Memory B cell (primary cell): ENCODE data around the gene TPH2.

Experiments
- ATAC-seq: fragments of 150-1000 bp; cut with Tn5 transposase; 2 replicates; pipeline ENCODE4 v1.10.0; 2021; ENCODE audit warnings: low read depth, mild to moderate bottlenecking, moderate library complexity
- DNase-seq, 2 donors: peaks; one replicate each; pipeline ENCODE4 v3.0.0; 2022; ENCODE audit warnings: low spot score in 2 of 2
- H3K27ac Mint-ChIP-seq: one replicate; pipeline ENCODE4 v1.8.0; 2022; ENCODE audit warnings: mild to moderate bottlenecking, moderate library complexity, mixed read lengths
- H3K27me3 Mint-ChIP-seq: one replicate; pipeline ENCODE4 v1.8.0; 2022; ENCODE audit warnings: mixed read lengths
- H3K36me3 Mint-ChIP-seq: one replicate; pipeline ENCODE4 v1.8.0; 2022; ENCODE audit warnings: mild to moderate bottlenecking, mixed read lengths
- H3K4me1 Mint-ChIP-seq: one replicate; pipeline ENCODE4 v1.8.0; 2022; ENCODE audit warnings: mixed read lengths
- H3K4me3 Mint-ChIP-seq: one replicate; pipeline ENCODE4 v1.8.0; 2022; ENCODE audit warnings: mild to moderate bottlenecking, moderate library complexity, mixed read lengths
- H3K9me3 Mint-ChIP-seq: one replicate; pipeline ENCODE4 v1.8.0; 2022; ENCODE audit warnings: mixed read lengths

Gene TPH2

GRCh38 chr12:71981149-71981548 lies 42.5 kb downstream of the TPH2 start:
- no peak overlapping the region for H3K4me3 Mint-ChIP-seq
- H3K27ac Mint-ChIP-seq, result no peak overlapping the region
- DNase-seq (no peak), ATAC-seq (no peak)
- no peaks in the 10 kb centered on the region for H3K9me3 Mint-ChIP-seq
- no peaks in the 10 kb centered on the region for H3K36me3 Mint-ChIP-seq
- H3K4me1 Mint-ChIP-seq, result no peaks in the 10 kb centered on the region
- H3K27me3 Mint-ChIP-seq, result peaks cover 9% of the 10 kb centered on the region

GRCh38 chr12:71994715-71995114 lies 56.1 kb downstream of the TPH2 start:
- no peaks in the 10 kb centered on the region for H3K4me1 Mint-ChIP-seq
- ATAC-seq, result no peak
- no peak overlapping the region for H3K4me3 Mint-ChIP-seq

DNA sequence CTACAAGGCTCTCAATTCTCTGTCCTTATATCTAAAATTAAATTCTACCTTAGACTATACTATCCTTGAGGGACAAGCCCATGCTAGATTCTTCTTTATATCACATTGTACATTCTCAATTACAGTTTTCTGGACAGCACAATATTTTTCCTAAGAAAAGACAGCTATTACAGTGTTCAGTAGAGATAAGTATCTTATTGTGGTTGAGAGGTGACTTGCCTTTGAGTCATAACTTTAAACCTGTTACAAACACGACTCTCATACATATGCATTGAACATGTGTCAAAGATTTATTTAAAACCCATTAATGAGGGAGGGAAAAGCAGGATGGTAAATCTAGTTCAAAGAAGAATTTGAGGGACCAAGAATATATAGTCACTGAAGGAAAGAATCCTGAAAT lies 61.1 kb downstream of the TPH2 start:
- Mint-ChIP-seq H3K4me1 (no peaks in the 10 kb centered on the region), H3K27me3 (peaks cover 4% of the 10 kb centered on the region), H3K27ac (no peak overlapping the region), H3K4me3 (no peak overlapping the region), H3K36me3 (no peaks in the 10 kb centered on the region), H3K9me3 (no peaks in the 10 kb centered on the region)
- DNase-seq (no peak), ATAC-seq (no peak)

More at GRCh38 chr12:71994715-71995114, 56.1 kb downstream of the TPH2 start:
- no peaks in the 10 kb centered on the region for H3K36me3 Mint-ChIP-seq
- H3K27me3 Mint-ChIP-seq, result peaks cover 9% of the 10 kb centered on the region
- no peak overlapping the region for H3K27ac Mint-ChIP-seq
- no peaks in the 10 kb centered on the region for H3K9me3 Mint-ChIP-seq
- no peak for DNase-seq

GRCh38 chr12:72000969-72001648 lies 62.5 kb downstream of the TPH2 start:
- H3K4me1 Mint-ChIP-seq, result no peaks in the 10 kb centered on the region
- no peak for ATAC-seq
- no peak overlapping the region for H3K4me3 Mint-ChIP-seq
- peaks cover 6% of the 10 kb centered on the region for H3K27me3 Mint-ChIP-seq
- no peak for DNase-seq
- H3K27ac Mint-ChIP-seq, result no peak overlapping the region
- H3K9me3 Mint-ChIP-seq, result no peaks in the 10 kb centered on the region
- no peaks in the 10 kb centered on the region for H3K36me3 Mint-ChIP-seq

- Mint-ChIP-seq H3K27ac (no peak overlapping the region), H3K4me3 (no peak overlapping the region), H3K27me3 (peaks cover 6% of the 10 kb centered on the region), H3K4me1 (no peaks in the 10 kb centered on the region), H3K36me3 (no peaks in the 10 kb centered on the region), H3K9me3 (no peaks in the 10 kb centered on the region)
- ATAC-seq (no peak), DNase-seq (no peak)
These were observed 68.1 kb downstream of the TPH2 start for GRCh38 chr12:72006766-72007165.

GRCh38 chr12:72010356-72010755 lies 71.7 kb downstream of the TPH2 start:
- no peak overlapping the region for H3K4me3 Mint-ChIP-seq
- no peak for ATAC-seq
- H3K36me3 Mint-ChIP-seq, result no peaks in the 10 kb centered on the region
- H3K9me3 Mint-ChIP-seq, result no peaks in the 10 kb centered on the region
- no peak for DNase-seq
- no peak overlapping the region for H3K27ac Mint-ChIP-seq
- peaks cover 12% of the 10 kb centered on the region for H3K27me3 Mint-ChIP-seq
- H3K4me1 Mint-ChIP-seq, result no peaks in the 10 kb centered on the region

DNA sequence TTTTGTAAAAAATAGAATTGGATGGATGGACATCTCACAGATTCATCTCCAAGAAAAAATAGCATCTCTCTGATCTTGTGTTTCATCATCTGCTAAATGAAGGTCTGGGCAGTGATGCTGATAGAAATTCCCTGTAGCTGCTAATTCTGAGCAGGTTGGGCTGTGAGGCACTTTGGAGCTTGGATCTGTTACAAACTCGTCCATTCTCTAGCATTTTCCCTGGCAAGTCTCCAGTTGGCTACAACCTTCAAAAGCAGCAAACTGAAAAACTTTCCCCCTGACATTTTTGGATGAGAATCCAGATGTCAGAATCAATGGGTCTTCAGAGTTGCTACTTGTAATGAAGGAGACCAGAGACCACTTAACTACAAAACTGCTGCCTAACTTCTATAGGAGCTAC lies 72.7 kb downstream of the TPH2 start:
- H3K27me3 Mint-ChIP-seq, result peaks cover 8% of the 10 kb centered on the region
- no peaks in the 10 kb centered on the region for H3K4me1 Mint-ChIP-seq
- no peak for DNase-seq
- no peak overlapping the region for H3K27ac Mint-ChIP-seq
- H3K4me3 Mint-ChIP-seq, result no peak overlapping the region
- H3K9me3 Mint-ChIP-seq, result no peaks in the 10 kb centered on the region
- ATAC-seq, result no peak
- no peaks in the 10 kb centered on the region for H3K36me3 Mint-ChIP-seq

DNA sequence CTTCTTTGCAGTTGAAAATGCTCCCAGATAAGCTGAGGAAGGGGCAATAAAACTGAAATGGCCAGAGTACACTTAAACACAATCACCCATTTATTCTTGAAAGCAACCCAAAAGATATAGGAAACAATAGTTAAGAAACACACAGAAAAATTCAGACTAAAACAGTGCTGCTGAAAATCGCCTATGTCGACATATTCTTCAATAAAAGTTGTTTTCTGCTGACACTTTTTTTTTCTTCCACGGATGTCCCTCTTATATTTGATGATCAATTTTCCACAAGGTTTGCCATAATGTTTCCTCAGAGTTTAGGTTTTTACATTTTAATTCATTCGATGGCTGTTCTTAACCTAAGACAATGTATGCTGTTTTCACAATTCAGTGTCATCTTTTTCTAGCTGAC lies 74.2 kb downstream of the TPH2 start:
- DNase-seq (no peak), ATAC-seq (no peak)
- Mint-ChIP-seq H3K9me3 (no peaks in the 10 kb centered on the region), H3K27me3 (peaks cover 8% of the 10 kb centered on the region), H3K4me1 (no peaks in the 10 kb centered on the region), H3K36me3 (no peaks in the 10 kb centered on the region), H3K27ac (no peak overlapping the region), H3K4me3 (no peak overlapping the region)

- no peak overlapping the region for H3K4me3 Mint-ChIP-seq
- no peaks in the 10 kb centered on the region for H3K9me3 Mint-ChIP-seq
- no peak overlapping the region for H3K27ac Mint-ChIP-seq
- H3K4me1 Mint-ChIP-seq, result no peaks in the 10 kb centered on the region
- no peaks in the 10 kb centered on the region for H3K36me3 Mint-ChIP-seq
- ATAC-seq (no peak), DNase-seq (no peak)
- H3K27me3 Mint-ChIP-seq, result peaks cover 14% of the 10 kb centered on the region
These were observed 77.2 kb downstream of the TPH2 start for GRCh38 chr12:72015895-72016294.

- H3K27ac Mint-ChIP-seq, result no peak overlapping the region
- DNase-seq, result peak; percentile 54 to 57
- no peaks in the 10 kb centered on the region for H3K9me3 Mint-ChIP-seq
- no peaks in the 10 kb centered on the region for H3K4me1 Mint-ChIP-seq
- no peaks in the 10 kb centered on the region for H3K36me3 Mint-ChIP-seq
- peaks cover 11% of the 10 kb centered on the region for H3K27me3 Mint-ChIP-seq
- no peak overlapping the region for H3K4me3 Mint-ChIP-seq
- ATAC-seq, result peak; percentile 78
These were observed 78.5 kb downstream of the TPH2 start for GRCh38 chr12:72017054-72017651.

DNA sequence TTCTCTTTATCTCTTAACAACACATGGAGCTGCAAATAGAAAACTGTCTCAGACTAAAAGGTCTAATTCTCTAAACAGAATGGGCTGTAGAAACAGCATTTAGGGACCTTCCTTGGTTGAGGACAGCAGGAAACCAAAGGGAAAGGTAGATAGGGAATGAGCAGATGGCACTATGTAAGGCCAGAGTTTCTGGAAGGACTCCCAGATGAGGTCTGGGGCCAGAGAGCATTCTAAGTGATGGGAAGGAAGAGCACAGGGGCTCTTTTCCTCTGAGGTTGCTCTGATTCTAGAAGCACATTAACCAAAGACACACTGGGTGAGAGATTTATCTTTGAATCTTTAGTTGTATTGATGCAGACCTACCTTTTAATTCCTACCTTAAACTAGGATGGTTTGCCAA lies 79.4 kb downstream of the TPH2 start:
- no peak overlapping the region for H3K4me3 Mint-ChIP-seq
- H3K4me1 Mint-ChIP-seq, result no peaks in the 10 kb centered on the region
- ATAC-seq (no peak), DNase-seq (no peak)
- no peak overlapping the region for H3K27ac Mint-ChIP-seq
- H3K36me3 Mint-ChIP-seq, result no peaks in the 10 kb centered on the region
- H3K9me3 Mint-ChIP-seq, result no peaks in the 10 kb centered on the region
- H3K27me3 Mint-ChIP-seq, result peaks cover 10% of the 10 kb centered on the region

DNA sequence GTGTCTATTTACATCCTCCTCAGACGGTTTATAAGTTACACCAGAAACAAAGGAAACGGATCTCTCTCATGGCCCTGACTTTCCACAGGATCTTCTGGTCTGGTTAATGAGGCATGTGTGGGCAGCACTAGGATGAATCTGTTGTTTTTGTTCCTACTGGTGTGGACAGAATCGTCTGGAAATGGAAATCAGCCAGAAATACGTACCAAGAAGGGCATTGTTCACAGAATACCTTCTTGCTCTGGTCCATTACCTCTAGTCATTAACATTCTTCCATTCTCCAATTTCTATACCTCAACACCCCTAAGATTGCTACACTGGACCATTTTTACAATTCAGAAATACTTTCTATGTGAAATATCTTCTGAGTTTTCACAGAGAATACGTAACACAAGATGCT lies 86.0 kb downstream of the TPH2 start:
- Mint-ChIP-seq H3K27ac (no peak overlapping the region), H3K9me3 (no peaks in the 10 kb centered on the region), H3K36me3 (no peaks in the 10 kb centered on the region), H3K4me1 (no peaks in the 10 kb centered on the region), H3K4me3 (no peak overlapping the region), H3K27me3 (peaks cover 4% of the 10 kb centered on the region)
- DNase-seq, result no peak
- no peak for ATAC-seq

DNA sequence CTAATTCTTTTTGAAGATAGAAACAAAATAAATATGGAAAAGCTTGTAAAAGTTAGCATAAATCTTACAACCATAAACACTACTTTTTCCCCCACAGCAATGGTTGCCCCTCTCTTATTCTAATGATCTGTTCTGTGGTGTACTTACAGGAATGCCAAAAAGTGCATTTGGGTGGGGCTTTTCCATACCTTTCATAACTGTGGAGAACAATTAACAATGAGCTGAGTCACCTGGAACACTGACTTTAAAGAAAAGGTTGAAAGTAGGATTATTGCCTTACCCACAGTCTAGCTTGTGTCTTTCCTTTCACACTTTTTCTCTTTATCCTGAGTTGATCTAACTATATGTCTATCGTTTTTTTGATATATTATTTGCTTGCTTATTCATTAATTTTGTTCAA lies 86.9 kb downstream of the TPH2 start:
- Mint-ChIP-seq H3K27ac (no peak overlapping the region), H3K36me3 (no peaks in the 10 kb centered on the region)

GRCh38 chr12:72028966-72029365 lies 90.3 kb downstream of the TPH2 start:
- Mint-ChIP-seq H3K9me3 (no peaks in the 10 kb centered on the region), H3K4me1 (no peaks in the 10 kb centered on the region), H3K27ac (no peak overlapping the region), H3K36me3 (no peaks in the 10 kb centered on the region), H3K27me3 (peaks cover 2% of the 10 kb centered on the region), H3K4me3 (no peak overlapping the region)
- DNase-seq, result no peak
- ATAC-seq, result no peak

More for the DNA sequence above, 86.9 kb downstream of the TPH2 start:
- ATAC-seq, result no peak
- Mint-ChIP-seq H3K27me3 (peaks cover 2% of the 10 kb centered on the region), H3K4me3 (no peak overlapping the region), H3K9me3 (no peaks in the 10 kb centered on the region), H3K4me1 (no peaks in the 10 kb centered on the region)
- DNase-seq, result no peak

DNA sequence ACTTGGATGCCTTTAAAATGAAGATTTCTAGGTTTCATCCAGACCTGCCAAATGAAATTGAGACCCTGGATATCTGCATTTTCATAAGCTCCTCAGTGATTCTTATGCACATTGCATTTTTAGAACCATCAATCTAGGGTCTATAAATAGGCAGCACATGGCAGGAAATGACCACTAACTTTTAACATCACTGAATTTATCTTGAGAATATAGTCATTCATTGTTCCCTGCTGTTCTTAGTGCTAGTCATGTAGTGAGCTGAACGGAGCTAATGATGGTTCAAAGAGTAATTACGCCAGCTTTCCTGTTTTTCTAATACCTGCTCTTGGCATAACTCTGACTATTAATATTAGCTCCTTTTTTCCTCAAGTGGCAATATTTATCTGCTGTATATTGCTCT lies 91.6 kb downstream of the TPH2 start:
- H3K27ac Mint-ChIP-seq, result no peak overlapping the region
- H3K4me1 Mint-ChIP-seq, result no peaks in the 10 kb centered on the region
- no peak overlapping the region for H3K4me3 Mint-ChIP-seq
- ATAC-seq (no peak), DNase-seq (no peak)
- H3K9me3 Mint-ChIP-seq, result no peaks in the 10 kb centered on the region
- H3K36me3 Mint-ChIP-seq, result no peaks in the 10 kb centered on the region
- peaks cover 2% of the 10 kb centered on the region for H3K27me3 Mint-ChIP-seq
